Measurements from ENCODE around the gene AK2. TPM values are rescaled to one million over a fixed set of nuclear protein-coding genes. Genes with fewer than 3 reads are reported as not detected.

Gene AK2
- total and polyA plus RNA-seq, 10 of the 15 experiments (the other 5 are each of a cell fraction or from before 2014, with no cell fraction given), result 52.3 to 500 (median 278) TPM

DNA sequence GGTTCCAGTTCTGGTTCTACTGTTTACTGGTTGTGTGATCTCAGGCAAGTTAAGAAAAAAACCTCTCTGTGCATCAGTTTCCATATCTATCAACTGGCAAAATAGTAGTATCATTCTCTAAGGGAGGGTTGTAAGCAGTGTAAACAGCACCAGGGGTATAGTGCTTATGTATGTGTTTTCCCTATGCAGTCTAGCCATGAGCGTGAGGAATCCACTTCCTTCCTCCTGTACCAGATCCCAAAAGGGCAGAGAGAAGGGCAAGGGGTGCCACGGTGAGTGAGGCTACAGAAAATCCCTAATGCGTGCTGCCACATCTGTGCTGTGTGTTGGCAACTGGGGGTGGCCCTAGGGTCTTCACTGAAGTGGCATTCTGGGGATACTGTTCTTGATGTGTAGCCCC, 53.7 kb downstream of the AK2 start (continued):
- TF ChIP-seq, protein P1, sequence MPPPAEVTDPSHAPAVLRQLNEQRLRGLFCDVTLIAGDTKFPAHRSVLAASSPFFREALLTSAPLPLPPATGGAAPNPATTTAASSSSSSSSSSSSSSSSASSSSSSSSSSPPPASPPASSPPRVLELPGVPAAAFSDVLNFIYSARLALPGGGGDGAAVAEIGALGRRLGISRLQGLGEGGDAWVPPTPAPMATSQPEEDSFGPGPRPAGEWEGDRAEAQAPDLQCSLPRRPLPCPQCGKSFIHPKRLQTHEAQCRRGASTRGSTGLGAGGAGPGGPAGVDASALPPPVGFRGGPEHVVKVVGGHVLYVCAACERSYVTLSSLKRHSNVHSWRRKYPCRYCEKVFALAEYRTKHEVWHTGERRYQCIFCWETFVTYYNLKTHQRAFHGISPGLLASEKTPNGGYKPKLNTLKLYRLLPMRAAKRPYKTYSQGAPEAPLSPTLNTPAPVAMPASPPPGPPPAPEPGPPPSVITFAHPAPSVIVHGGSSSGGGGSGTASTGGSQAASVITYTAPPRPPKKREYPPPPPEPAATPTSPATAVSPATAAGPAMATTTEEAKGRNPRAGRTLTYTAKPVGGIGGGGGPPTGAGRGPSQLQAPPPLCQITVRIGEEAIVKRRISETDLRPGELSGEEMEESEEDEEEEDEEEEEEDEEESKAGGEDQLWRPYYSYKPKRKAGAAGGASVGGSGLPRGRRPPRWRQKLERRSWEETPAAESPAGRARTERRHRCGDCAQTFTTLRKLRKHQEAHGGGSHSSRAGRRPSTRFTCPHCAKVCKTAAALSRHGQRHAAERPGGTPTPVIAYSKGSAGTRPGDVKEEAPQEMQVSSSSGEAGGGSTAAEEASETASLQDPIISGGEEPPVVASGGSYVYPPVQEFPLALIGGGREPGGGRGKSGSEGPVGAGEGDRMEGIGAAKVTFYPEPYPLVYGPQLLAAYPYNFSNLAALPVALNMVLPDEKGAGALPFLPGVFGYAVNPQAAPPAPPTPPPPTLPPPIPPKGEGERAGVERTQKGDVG (CRISPR knock-in tag; IDR thresholded peaks at IDR 0.05), result no peak

DNA sequence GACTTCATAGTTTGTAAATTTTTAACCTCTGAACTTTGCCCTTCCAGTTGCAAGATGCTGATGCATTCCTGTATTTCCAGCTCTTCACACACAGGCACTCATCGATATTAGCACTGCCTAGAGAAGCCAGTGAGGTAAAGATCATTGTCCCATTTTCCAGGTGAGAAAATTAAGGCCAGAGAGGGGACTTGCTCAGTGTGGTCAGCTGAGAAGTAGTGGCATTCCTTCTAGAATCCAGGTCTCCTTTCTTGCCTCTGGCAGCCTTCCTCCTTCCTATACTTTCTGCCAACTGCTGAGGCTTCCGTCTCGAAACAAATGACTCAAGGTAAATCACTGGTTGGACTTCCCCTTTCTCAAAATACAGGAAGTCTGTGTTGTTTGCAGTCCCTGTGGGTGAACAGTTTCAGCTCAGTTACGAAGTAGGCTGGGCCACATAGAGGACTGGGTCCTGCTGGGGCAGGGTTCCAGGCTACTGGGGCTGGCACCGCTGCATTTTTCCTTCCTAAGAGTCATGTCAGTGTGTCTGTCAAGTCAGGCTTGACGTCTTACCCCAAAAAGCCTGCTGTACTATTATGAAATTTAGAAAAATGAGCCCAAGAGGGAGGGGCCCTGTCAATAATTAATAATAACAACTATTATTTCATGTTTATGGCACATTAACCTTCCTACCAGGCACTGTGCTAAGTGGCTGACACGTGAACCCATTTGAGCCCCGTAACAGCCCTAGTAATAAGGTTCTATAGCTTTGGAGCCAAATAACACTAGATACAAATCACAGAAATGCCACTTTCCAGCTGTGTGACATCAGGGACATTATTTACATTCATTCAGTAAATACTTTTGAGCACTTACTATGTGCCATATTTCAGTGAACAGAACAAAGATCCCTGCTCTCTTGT, 55.4 kb downstream of the AK2 start:
- POLR2A ChIA-PET, result interaction anchor here (0.6 to 2.8 kb wide), 17 partner anchors 9 to 163 kb away, joined by 3 to 49 read pairs (median 4); partner anchors contain the start of gene RNF19B
- TF ChIP-seq ETV6 (conservative IDR thresholded peaks at IDR 0.05 in 1 of 2, IDR thresholded peaks at IDR 0.05 in 1 of 2; ENCODE audit: borderline replicate concordance in 1 of 2, low read depth in 1 of 2), result peak in 1 of 2 experiments; percentile 92; a peak in 2 of 4 replicates
- 0 out of 2 replicates have a peak, but pooled peaks have one; percentile 85 for TF ChIP-seq CHD4 (IDR thresholded peaks at IDR 0.05)
- peak; percentile 99 for TF ChIP-seq EED (IDR thresholded peaks at IDR 0.05; ENCODE audit: low read depth)
- no peak for TF ChIP-seq STAT3 (IDR thresholded peaks at IDR 0.05; ENCODE audit: low read depth, low read length)
- peak; percentile 79 for TF ChIP-seq NFIC (IDR thresholded peaks at IDR 0.05; ENCODE audit: low read depth, low read length)
- TF ChIP-seq, protein P2, sequence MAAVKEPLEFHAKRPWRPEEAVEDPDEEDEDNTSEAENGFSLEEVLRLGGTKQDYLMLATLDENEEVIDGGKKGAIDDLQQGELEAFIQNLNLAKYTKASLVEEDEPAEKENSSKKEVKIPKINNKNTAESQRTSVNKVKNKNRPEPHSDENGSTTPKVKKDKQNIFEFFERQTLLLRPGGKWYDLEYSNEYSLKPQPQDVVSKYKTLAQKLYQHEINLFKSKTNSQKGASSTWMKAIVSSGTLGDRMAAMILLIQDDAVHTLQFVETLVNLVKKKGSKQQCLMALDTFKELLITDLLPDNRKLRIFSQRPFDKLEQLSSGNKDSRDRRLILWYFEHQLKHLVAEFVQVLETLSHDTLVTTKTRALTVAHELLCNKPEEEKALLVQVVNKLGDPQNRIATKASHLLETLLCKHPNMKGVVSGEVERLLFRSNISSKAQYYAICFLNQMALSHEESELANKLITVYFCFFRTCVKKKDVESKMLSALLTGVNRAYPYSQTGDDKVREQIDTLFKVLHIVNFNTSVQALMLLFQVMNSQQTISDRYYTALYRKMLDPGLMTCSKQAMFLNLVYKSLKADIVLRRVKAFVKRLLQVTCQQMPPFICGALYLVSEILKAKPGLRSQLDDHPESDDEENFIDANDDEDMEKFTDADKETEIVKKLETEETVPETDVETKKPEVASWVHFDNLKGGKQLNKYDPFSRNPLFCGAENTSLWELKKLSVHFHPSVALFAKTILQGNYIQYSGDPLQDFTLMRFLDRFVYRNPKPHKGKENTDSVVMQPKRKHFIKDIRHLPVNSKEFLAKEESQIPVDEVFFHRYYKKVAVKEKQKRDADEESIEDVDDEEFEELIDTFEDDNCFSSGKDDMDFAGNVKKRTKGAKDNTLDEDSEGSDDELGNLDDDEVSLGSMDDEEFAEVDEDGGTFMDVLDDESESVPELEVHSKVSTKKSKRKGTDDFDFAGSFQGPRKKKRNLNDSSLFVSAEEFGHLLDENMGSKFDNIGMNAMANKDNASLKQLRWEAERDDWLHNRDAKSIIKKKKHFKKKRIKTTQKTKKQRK (IDR thresholded peaks at IDR 0.05; ENCODE audit: low read depth, low read length), result no peak
- TF ChIP-seq, protein P3, sequence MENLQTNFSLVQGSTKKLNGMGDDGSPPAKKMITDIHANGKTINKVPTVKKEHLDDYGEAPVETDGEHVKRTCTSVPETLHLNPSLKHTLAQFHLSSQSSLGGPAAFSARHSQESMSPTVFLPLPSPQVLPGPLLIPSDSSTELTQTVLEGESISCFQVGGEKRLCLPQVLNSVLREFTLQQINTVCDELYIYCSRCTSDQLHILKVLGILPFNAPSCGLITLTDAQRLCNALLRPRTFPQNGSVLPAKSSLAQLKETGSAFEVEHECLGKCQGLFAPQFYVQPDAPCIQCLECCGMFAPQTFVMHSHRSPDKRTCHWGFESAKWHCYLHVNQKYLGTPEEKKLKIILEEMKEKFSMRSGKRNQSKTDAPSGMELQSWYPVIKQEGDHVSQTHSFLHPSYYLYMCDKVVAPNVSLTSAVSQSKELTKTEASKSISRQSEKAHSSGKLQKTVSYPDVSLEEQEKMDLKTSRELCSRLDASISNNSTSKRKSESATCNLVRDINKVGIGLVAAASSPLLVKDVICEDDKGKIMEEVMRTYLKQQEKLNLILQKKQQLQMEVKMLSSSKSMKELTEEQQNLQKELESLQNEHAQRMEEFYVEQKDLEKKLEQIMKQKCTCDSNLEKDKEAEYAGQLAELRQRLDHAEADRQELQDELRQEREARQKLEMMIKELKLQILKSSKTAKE (IDR thresholded peaks at IDR 0.05; ENCODE audit: low read depth, poor library complexity, severe bottlenecking), result peak; percentile 79
- peak; percentile 41 for TF ChIP-seq KLF5 (IDR thresholded peaks at IDR 0.05; ENCODE audit: partially characterized antibody)

More for the DNA sequence above, 55.4 kb downstream of the AK2 start:
- WGBS (ENCODE audit: insufficient coverage, insufficient replicate concordance, low lambda C conversion rate, missing lambda C conversion rate), result 1% methylated on average over 8 of the region's 8 CpGs
- H3K9ac ChIP-seq (ENCODE audit: control insufficient read depth, insufficient read depth, low read length), result peak overlapping the region; percentile 58
- H3K9me3 ChIP-seq (replicated peaks; ENCODE audit: control insufficient read depth, insufficient read depth, low read length), result no peaks in the 10 kb centered on the region
- no peaks in the 10 kb centered on the region for H3K36me3 ChIP-seq (ENCODE audit: control insufficient read depth in 2 of 2, insufficient read depth in 2 of 2, low read length in 1 of 2)
- ChIA-PET SMC1A (ENCODE audit: uncharacterized antibody, unreplicated experiment) (interaction anchor here (0.7 to 2.6 kb wide), 23 partner anchors 9 to 381 kb away, joined by 3 to 65 read pairs (median 4); partner anchors contain the start of gene RNF19B), RAD21 (ENCODE audit: unreplicated experiment) (interaction anchor here (0.8 to 2.3 kb wide), 13 partner anchors 11 to 200 kb away, joined by 3 to 63 read pairs (median 8); partner anchors contain the start of genes RNF19B and TRIM62), CTCF (interaction anchor here (0.6 to 2.0 kb wide), 14 partner anchors 9 to 105 kb away, joined by 3 to 29 read pairs (median 4); partner anchors contain the start of gene RNF19B)
- peak overlapping the region; percentile 54; the same call in 1 of the 2 replicates for H3K4me3 ChIP-seq
- H3K79me2 ChIP-seq (ENCODE audit: control insufficient read depth, insufficient read depth, low read length), result no peaks in the 10 kb centered on the region
- ATAC-seq (peak; percentile 95), FAIRE-seq (peak; percentile 96), DNase-seq (ENCODE audit: low read depth, low spot score) (peak; percentile 92)
- no peaks in the 10 kb centered on the region for H3K27me3 ChIP-seq (replicated peaks in 1 of 2; ENCODE audit: control insufficient read depth in 2 of 2, insufficient read depth in 2 of 2, low read length in 1 of 2)
- H2AFZ ChIP-seq (ENCODE audit: control insufficient read depth, low read depth, low read length), result peak overlapping the region; percentile 63
- peaks cover 52% of the 10 kb centered on the region for H3K4me1 ChIP-seq (ENCODE audit: control insufficient read depth, insufficient read depth, low read length)
- peak overlapping the region; percentile 97 for H3K4me2 ChIP-seq (ENCODE audit: control insufficient read depth, insufficient read depth)
- H3K27ac ChIP-seq (ENCODE audit: control insufficient read depth, insufficient read depth), result peak overlapping the region; percentile 98
- TSS peak; percentile 99 for BruUV-seq (replicated peaks)
- no peaks in the 10 kb centered on the region for H4K20me1 ChIP-seq (ENCODE audit: control insufficient read depth, insufficient read depth)
- intact Hi-C loops (cut with micrococcal nuclease; ENCODE audit: unreplicated experiment) (loop anchor here (1.0 to 2.0 kb wide), 3 partner anchors 11 to 56 kb away; partner anchors contain the start of genes AK2 and RNF19B), in situ Hi-C loops (cut with MboI) (no loop called here)
